H1 (cell line): ENCODE data around the gene DNAJC5G.

ENCODE experiments used
- ATF2 ChIP-seq: IDR thresholded peaks from 2 replicates; pipeline ENCODE4 v1.6.1; 2012; ENCODE audit warnings: low read length, inconsistent platforms
- JUND ChIP-seq: IDR thresholded peaks from 2 replicates; pipeline ENCODE4 v1.6.1; 2011; ENCODE audit warnings: mild to moderate bottlenecking, improper control_type of control experiment, low read length
- MAX ChIP-seq: IDR thresholded peaks from 2 replicates; pipeline ENCODE4 v1.6.1; 2012; ENCODE audit warnings: inconsistent platforms
- POLR2AphosphoS5 ChIP-seq: IDR thresholded peaks from 2 replicates; pipeline ENCODE4 v1.6.1; 2011; ENCODE audit warnings: low read depth, low read length
- RAD21 ChIP-seq, 2 experiments: IDR thresholded peaks in 1 of 2; conservative IDR thresholded peaks in 1 of 2; 2 replicates each; pipeline ENCODE4 v1.6.1; 2011; ENCODE audit warnings: low read depth in 2 of 2, low read length in 2 of 2, improper control_type of control experiment in 1 of 2, inconsistent platforms in 1 of 2, mild to moderate bottlenecking in 1 of 2, moderate library complexity in 1 of 2
- RFX5 ChIP-seq: IDR thresholded peaks from 2 replicates; pipeline ENCODE4 v1.6.1; 2011; ENCODE audit warnings: low read depth, low read length, improper control_type of control experiment, borderline replicate concordance
- TCF12 ChIP-seq: IDR thresholded peaks from 2 replicates; pipeline ENCODE4 v1.6.1; 2011; ENCODE audit warnings: low read depth, mild to moderate bottlenecking, low read length
- USF2 ChIP-seq: IDR thresholded peaks from 2 replicates; pipeline ENCODE4 v1.6.1; 2011; ENCODE audit warnings: low read length, improper control_type of control experiment

- TF ChIP-seq RAD21 (IDR thresholded peaks at IDR 0.05 in 1 of 2, conservative IDR thresholded peaks at IDR 0.05 in 1 of 2; ENCODE audit: low read depth in 2 of 2, low read length in 2 of 2) (no peak), USF2 (no peak), MAX (no peak; the same call in 1 of the 2 replicates), RFX5 (no peak), POLR2AphosphoS5 (no peak), TCF12 (no peak), ATF2 (no peak), JUND (no peak)
These were observed 11.7 kb upstream of the DNAJC5G start for GRCh38 chr2:27263287-27264252.
